Limb (tissue), 2 donors: ENCODE results near the gene ADARB2.

Experiments
- DNase-seq, 2 donors: peaks; one replicate each; pipeline ENCODE4 v3.0.0-alpha.2; 2016; ENCODE audit errors: extremely low spot score in 2 of 2

Gene ADARB2

GRCh38 chr10:1295756-1296480, 441.4 kb downstream of the ADARB2 start:
- DNase-seq: no peak

- no peak for DNase-seq
These were observed 442.6 kb downstream of the ADARB2 start for GRCh38 chr10:1294748-1295147.

- DNase-seq: no peak
These were observed 443.5 kb downstream of the ADARB2 start for GRCh38 chr10:1293636-1294435.

GRCh38 chr10:1293157-1293556, 444.2 kb downstream of the ADARB2 start:
- DNase-seq: no peak

- peak in 1 of 2 donors; percentile 41 for DNase-seq
These were observed 444.7 kb downstream of the ADARB2 start for GRCh38 chr10:1292611-1293031.

- no peak for DNase-seq
These were observed 445.9 kb downstream of the ADARB2 start for GRCh38 chr10:1291178-1292090.

GRCh38 chr10:1290071-1290471, 447.3 kb downstream of the ADARB2 start:
- no peak for DNase-seq

- DNase-seq: no peak
These were observed 447.7 kb downstream of the ADARB2 start for GRCh38 chr10:1289591-1289990.

GRCh38 chr10:1287971-1288401, 449.3 kb downstream of the ADARB2 start:
- no peak for DNase-seq

GRCh38 chr10:1287487-1287886, 449.8 kb downstream of the ADARB2 start:
- DNase-seq: no peak

GRCh38 chr10:1284076-1284475, 453.2 kb downstream of the ADARB2 start:
- no peak for DNase-seq

GRCh38 chr10:1281405-1281782, 455.9 kb downstream of the ADARB2 start:
- no peak for DNase-seq

GRCh38 chr10:1280466-1281404, 456.6 kb downstream of the ADARB2 start:
- no peak for DNase-seq

- no peak for DNase-seq
These were observed 459.0 kb downstream of the ADARB2 start for GRCh38 chr10:1278306-1278705.

- DNase-seq: no peak
These were observed 462.4 kb downstream of the ADARB2 start for GRCh38 chr10:1274701-1275544.

- DNase-seq: no peak
These were observed 463.1 kb downstream of the ADARB2 start for GRCh38 chr10:1274111-1274661.

- DNase-seq: no peak
These were observed 463.8 kb downstream of the ADARB2 start for GRCh38 chr10:1273372-1274105.

GRCh38 chr10:1272777-1273161, 464.6 kb downstream of the ADARB2 start:
- no peak for DNase-seq
